Bone marrow (tissue), 2 donors: ENCODE results near the gene NECTIN2.
"Not testable (repeated sequence)": the region's sequence is repeated elsewhere in the genome, so short reads cannot be mapped to it uniquely, and the experiment has no call there.

Source experiments
- DNase-seq, 2 donors: peaks; one replicate each; lab custom pipeline; 2025; lab: John Stamatoyannopoulos, UW

NECTIN2 gene

DNA sequence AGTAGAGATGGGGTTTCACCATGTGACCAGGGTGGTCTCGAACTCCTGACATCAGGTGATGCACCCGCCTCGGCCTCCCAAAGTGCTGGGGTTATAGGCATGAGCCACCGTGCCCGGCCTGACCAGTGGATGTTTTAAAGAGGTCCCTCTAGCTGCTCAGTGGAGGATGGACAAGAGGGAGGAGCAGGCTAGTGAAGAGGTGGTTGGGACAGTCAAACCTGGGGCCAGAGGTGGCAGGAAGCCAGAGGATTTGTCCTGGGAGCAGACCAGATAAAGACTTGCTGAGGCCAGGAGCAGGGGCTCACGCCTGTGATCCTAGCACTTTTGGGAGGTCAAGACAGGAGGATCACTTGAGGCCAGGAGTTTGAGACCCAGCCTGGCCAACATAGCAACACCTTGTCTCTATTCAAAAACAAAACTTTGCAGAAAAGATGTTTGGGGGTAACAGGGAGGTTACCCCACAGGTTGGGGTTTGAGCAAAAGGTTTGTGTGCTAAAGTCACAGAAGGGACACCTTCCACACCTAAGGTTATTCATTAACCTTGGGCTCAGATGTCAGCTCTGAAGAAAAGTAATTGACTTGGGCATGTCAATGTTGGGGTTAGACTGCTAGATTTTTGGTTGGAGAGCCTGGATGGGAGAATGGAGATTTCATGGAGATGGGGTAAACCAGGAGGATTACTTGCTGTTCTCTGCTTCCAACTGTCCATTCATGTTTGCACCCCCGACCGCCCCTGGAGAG lies 28.2 kb upstream of the NECTIN2 start:
- no peak for DNase-seq

GRCh38 chr19:44818466-44819031 lies 27.5 kb upstream of the NECTIN2 start:
- no peak for DNase-seq

DNA sequence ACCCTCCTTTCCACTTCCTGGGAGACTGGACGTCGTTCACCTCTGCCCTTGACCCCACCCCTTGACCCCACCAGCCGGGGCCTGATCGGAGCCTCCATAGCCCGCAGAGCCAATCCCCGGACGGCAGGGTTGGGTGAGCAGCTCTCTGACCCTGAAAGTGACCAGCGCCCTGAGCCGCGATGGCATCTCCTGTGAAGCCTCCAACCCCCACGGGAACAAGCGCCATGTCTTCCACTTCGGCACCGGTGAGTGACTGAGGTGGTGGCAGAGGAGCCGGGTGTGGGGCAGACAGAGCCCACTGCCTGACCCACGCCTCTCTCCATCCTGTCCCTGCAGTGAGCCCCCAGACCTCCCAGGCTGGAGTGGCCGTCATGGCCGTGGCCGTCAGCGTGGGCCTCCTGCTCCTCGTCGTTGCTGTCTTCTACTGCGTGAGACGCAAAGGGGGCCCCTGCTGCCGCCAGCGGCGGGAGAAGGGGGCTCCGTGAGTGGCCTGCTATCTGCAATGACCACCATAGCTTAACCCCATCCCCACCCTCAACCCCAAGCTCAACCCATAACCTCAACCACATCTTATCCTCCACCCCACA lies 26.8 kb upstream of the NECTIN2 start:
- DNase-seq: no peak

- no peak for DNase-seq
These were observed 25.2 kb upstream of the NECTIN2 start for GRCh38 chr19:44820648-44821609.

DNA sequence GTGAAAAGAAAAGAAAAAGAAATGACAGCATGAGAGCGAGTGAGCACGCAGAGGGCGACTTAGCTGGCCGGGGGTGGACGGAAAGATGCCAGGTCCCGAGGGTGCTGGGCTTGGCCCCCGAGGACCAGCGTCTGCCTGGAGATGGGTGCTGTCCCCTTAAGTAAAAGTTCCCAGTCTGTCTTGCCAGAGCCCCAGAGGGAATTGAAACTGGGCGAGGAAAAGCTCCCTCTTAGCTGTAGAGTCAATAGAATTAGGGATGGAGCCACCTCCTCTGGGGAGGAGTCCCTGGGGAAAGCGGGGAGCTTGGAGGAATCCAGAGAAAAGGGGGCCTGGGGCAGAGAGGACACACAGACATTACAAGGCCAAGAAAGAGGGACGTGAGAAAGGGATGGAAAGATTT lies 23.9 kb upstream of the NECTIN2 start:
- DNase-seq: no peak

- DNase-seq: no peak
These were observed 23.3 kb upstream of the NECTIN2 start for GRCh38 chr19:44822670-44823372.

DNA sequence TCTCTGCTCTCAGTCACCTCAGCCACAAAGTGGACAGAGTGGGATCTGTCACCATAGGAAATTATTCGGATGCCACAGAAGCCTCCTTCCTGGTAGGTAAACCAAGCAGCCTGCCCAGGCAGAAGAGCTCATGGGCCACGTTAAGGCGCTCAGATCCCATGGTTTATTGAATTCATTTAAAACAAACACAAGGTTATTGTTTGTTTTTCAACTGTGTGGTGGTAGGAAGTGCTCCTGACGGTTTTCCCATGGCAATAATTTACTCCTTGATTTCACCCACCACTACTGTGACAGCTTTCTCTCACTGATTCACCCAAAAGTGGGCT lies 22.8 kb upstream of the NECTIN2 start:
- DNase-seq: no peak

DNA sequence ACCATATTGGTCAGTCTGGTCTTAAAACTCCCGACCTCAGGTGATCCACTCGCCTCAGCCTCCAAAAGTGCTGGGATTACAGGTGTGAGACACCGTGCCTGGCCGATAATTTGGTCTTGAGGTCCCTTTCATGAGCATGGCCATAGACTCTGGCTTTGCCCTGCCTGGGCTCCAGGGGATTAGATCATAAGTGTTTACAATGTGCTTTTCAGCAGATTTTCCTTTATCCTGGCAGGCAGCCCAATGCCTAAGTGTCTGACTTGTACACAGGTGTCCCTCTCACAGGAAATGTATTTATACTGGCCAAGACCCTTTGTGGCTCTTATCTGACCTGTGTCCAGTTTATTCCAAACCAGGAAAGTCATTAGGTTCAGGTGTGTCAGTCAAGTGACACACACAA lies 21.3 kb upstream of the NECTIN2 start:
- DNase-seq: no peak

DNA sequence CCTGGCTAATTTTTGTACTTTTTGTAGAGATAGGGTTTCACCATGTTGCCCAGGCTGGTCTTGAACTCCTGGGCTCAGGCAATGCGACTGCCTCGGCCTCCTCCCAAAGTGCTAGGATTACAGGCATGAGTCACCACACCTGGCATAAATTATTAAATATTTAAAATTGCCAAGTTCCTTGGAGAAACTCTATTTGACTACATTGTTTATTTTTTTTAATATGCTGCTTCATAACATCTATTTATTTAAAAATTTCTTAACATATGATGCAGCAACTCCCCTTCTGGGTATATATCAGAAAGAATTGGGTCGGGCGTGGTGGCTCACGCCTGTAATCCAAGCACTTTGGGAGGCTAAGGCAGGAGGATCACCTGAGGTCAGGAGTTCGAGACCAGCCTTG lies 13.2 kb upstream of the NECTIN2 start:
- DNase-seq: not testable (repeated sequence)

DNA sequence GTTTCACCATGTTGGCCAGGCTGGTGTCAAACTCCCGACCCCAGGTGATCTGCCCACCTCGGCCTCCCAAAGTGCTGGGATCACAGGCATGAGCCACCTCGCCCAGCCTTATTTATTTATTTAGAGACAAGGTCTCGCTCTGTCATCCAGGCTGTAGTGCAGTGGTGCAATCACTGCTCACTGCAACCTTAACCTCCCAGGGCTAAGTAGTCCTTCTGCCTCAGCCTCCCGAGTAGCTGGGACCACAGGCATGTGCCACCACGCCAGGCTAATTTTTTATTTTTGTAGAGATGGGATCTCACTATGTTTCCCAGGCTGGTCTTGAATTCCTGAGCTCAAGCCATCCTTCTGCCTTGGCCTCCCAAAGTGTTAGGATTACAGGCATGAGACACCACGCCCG lies 11.7 kb upstream of the NECTIN2 start:
- DNase-seq: not testable (repeated sequence)

- DNase-seq: no peak
These were observed 6.8 kb upstream of the NECTIN2 start for GRCh38 chr19:44839276-44839675.

GRCh38 chr19:44840811-44841210 lies 5.3 kb upstream of the NECTIN2 start:
- DNase-seq: no peak

DNA sequence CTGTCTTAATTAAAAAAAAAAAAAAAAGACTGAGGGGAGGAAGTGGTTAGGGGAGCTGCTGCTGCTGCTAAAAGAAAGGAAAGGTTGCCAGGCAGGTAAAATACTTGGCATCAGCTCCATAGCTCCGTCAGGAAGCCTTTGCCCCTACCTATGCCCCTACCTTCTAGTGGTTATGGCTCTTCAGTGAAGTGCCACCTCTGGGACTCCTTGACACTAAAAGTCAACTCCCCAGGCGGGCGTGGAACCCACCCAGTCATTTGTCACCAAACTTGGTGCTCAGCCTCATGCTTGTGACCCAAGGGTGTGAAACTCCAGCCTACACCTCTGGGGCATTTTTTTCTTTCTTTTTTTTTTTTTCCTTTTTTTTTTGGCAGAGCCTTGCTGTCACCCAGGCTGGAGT lies 4.9 kb upstream of the NECTIN2 start:
- DNase-seq: no peak

DNA sequence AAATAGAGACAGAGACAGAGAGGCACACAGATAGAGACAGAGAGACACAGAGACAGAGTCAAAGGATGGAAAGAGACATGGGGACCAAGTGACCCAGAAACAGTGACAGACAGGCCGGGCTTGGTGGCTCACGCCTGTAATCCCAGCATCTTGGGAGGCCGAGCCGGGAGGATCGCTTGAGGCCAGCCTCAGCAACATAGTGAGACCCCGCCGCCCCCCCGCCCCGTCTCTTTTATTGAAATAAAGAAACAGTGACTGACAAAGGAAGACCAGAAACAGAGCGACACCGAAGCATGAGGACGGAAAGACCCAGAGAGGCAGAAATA lies 848 bp upstream of the NECTIN2 start:
- DNase-seq: no peak

- DNase-seq: no peak
These were observed 502 bp downstream of the NECTIN2 start for GRCh38 chr19:44846455-44847143.

GRCh38 chr19:44847144-44848035 lies 1.3 kb downstream of the NECTIN2 start:
- no peak for DNase-seq

DNA sequence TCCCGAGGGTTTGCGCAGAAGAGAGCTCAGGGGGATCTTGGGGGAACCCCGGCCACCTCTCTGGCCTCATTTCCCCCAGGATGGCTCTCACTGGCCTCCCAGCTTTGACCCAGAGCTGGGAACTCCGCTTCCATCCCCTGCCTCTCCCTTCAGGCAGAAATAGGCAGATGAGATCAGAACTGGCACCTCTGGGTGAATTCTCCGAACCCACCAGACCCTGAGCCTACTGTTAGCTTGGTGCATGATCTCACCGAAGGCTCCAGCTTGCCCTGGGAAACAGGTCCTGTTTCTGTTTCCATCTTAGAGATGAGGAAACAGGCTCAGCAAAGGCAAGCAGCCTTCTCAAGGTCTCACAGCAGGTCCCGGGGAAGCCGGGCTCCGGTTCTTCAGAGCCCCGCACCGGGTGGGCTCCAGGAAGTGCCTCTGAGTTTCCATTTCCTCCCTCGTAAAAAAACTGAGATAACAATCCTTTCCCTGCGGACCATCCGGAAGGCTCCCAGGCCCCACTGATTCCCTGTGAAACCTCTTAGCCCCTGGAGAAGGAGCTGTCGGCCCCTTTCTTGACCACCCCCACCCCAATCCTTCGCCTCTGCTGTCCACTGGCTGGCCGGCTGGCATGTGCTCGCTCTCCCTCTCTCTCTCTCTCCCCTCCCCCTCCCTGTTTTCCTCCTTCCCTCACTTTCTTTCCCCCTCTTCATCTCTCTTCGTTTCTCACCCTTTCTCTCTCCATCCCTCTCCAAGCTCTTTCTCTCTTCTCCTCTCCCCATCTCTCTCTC lies 2.1 kb downstream of the NECTIN2 start:
- DNase-seq: no peak

GRCh38 chr19:44848812-44849447 lies 2.8 kb downstream of the NECTIN2 start:
- no peak for DNase-seq

DNA sequence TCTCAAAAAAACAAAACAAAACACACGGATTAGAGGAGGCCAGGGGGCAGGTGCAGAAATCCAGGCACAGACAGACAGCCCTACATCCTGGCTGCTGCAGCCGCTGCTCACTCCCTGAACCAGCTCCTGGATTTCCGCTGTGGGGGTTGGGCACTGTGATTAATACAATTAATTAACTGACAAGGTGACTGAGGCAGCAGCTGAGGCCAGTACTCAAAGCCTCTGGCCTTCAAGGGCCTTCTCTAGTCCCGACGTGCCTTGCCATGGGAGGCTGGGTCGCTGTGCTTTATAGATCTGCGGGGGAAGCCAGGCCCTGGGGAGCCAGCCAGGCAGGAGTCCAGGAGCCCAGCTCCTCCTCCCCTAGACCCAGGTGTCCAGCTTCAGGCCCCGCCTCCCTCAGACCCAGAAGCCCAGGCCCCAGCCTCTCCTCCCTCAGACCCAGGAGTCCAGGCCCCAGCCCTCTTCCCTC lies 4.6 kb downstream of the NECTIN2 start:
- no peak for DNase-seq
